Upper lobe of left lung (tissue), 6 donors: ENCODE results near the gene GDAP1L1. TPM values are rescaled to one million over a fixed set of nuclear protein-coding genes. Genes with fewer than 3 reads are reported as not detected.
A peak's percentile ranks its signal among the peaks of the same experiment; 100 is the strongest.

Experiments used
- ATAC-seq, 2 donors: fragments of 200-7000 bp; cut with Tn5 transposase; one replicate each; pipeline ENCODE4 v1.9.1; 2022; ENCODE audit warnings: mild to moderate bottlenecking in 2 of 2, moderate library complexity in 2 of 2; ENCODE audit not compliant: low FRiP score in 2 of 2
- DNase-seq, 2 donors: peaks; one replicate each; pipeline ENCODE4 v3.0.0-alpha.2; 2019 to 2020
- H3K27ac ChIP-seq, 4 donors: fragments of 200-600 bp; sonication (generic); one replicate each; pipeline ENCODE4 v1.5.1; 2016 to 2019
- H3K27me3 ChIP-seq, 4 donors: fragments of 200-600 bp; sonication (generic); one replicate each; pipeline ENCODE4 v1.5.1; 2017 to 2019
- H3K36me3 ChIP-seq, 4 donors: fragments of 200-600 bp; sonication (generic); one replicate each; pipeline ENCODE4 v1.5.1; 2016 to 2019
- H3K4me1 ChIP-seq, 4 donors: fragments of 200-600 bp; sonication (generic); one replicate each; pipeline ENCODE4 v1.5.1; 2018 to 2019
- H3K4me3 ChIP-seq, 4 donors: fragments of 200-600 bp; sonication (generic); one replicate each; pipeline ENCODE4 v1.5.1; 2017 to 2019; ENCODE audit warnings: mild to moderate bottlenecking in 2 of 4, moderate library complexity in 1 of 4
- H3K9me3 ChIP-seq, 4 donors: fragments of 200-600 bp; sonication (generic); one replicate each; pipeline ENCODE4 v1.5.1; 2018 to 2019
- CTCF ChIP-seq, 6 experiments: fragments of 450-650 bp in 4 of 6; fragments of 200-600 bp in 2 of 6; sonication (generic) in 2 of 6; IDR thresholded peaks; one replicate each; pipeline ENCODE4 v1.5.1; 2016 to 2019; ENCODE audit warnings: antibody characterized with exemption in 6 of 6
- EP300 ChIP-seq, 4 donors: sonication (generic); formaldehyde crosslinking; IDR thresholded peaks; one replicate each; pipeline ENCODE4 v1.5.1; 2017; ENCODE audit warnings: antibody characterized with exemption in 4 of 4, control low read depth in 2 of 4
- POLR2A ChIP-seq, 4 donors: fragments of 450-650 bp; IDR thresholded peaks; one replicate each; pipeline ENCODE4 v1.5.1; 2016 to 2017; ENCODE audit warnings: antibody characterized with exemption in 4 of 4, mild to moderate bottlenecking in 2 of 4
- POLR2AphosphoS5 ChIP-seq, 2 donors: sonication (generic); formaldehyde crosslinking; IDR thresholded peaks; one replicate each; pipeline ENCODE4 v1.5.1; 2017; ENCODE audit warnings: antibody characterized with exemption in 2 of 2
- WGBS, 2 donors: methylation state at CpG; one replicate each; pipeline ENCODE4 v1.1.5; 2017 to 2018; 5-methylcytosine and 5-hydroxymethylcytosine counted together
- total RNA-seq, 6 donors: library from RNA; depleted of rRNA in 4 of 6; stranded (reverse); fragments of >200 nt in 4 of 6; gene quantifications; one replicate each; pipeline versions ENCODE4 v1.1.0 to v1.2.1, GENCODE V29; 2016 to 2021
- donor health status: DM: no; HTN: no; CAD: no; lungs with moderate emphysema.
- donor health status: DM: no; HTN: yes; CAD: no; lungs with severe emphysema.

GDAP1L1 gene
- total RNA-seq, 6 donors from 2014 or later = not detected

GRCh38 chr20:44245977-44246376 is 1.1 kb upstream of the GDAP1L1 start:
- H3K27me3 ChIP-seq = peaks cover 0 to 12% (median 5%) of the 10 kb centered on the region in 4 donors
- 53 to 69% methylated on average over 4 of the region's 4 CpGs for WGBS, 2 donors
- H3K36me3 ChIP-seq = no peaks in the 10 kb centered on the region
- no peak for DNase-seq
- TF ChIP-seq POLR2AphosphoS5 (IDR thresholded peaks at IDR 0.05) (no peak), EP300 (IDR thresholded peaks at IDR 0.05) (no peak), CTCF (IDR thresholded peaks at IDR 0.05) (no peak), POLR2A (IDR thresholded peaks at IDR 0.05) (no peak)
- no peak overlapping the region for H3K4me3 ChIP-seq
- H3K27ac ChIP-seq = no peak overlapping the region
- H3K9me3 ChIP-seq = no peaks in the 10 kb centered on the region
- H3K4me1 ChIP-seq = peaks cover 5 to 12% (median 9%) of the 10 kb centered on the region in 4 donors
- no peak for ATAC-seq

DNA sequence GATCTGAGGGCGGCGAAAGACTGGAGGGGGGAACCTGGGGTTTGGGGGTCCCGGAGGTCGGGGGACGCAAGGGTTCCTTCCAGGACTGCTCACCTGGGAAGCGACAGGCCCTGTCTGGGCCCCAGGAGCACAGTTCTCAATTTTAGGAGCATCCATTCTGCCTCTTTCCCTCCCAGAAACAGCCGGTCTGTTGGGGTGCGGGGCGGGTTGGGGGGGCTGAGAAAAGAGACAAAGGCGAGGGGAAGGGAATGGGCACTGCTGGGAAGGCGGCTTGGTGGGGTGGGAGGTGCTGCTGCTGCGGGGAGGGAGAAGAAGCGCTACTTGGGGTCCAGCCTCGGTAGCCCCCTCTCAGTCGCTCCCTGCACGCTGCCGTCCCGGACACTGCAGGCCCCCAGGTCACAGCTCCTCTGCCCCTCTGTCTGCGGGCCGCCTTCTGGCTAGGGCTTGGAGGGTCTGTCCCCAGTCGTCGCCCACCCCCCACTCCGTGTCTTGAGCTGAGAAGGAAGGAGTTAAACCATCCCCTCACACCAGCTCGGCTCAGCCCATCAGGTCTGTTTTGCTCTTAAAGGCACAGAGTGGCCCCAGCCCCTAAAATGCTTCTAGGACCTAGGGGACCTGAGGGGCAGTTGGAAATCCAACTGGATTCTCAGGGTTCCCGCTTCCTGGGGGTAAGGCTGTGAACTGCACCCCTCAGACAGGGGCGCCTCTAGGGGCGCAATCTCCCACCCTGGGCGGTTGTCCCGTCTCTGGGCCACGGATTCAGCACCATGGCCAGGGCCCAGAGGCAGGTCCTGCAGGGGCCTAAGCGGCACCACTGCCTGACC is 690 bp downstream of the GDAP1L1 start:
- ATAC-seq (peak; percentile 10 to 57), DNase-seq (peak in 1 of 2 donors; percentile 52)
- TF ChIP-seq EP300 (IDR thresholded peaks at IDR 0.05) (no peak), POLR2AphosphoS5 (IDR thresholded peaks at IDR 0.05) (no peak), POLR2A (IDR thresholded peaks at IDR 0.05) (no peak), CTCF (IDR thresholded peaks at IDR 0.05) (no peak)
- WGBS, 2 donors = 10 to 14% methylated on average over 15 to 27 of the region's 31 CpGs
- Histone ChIP-seq H3K36me3 (no peaks in the 10 kb centered on the region), H3K4me1 (peaks cover 5 to 12% (median 9%) of the 10 kb centered on the region in 4 donors), H3K27me3 (peaks cover 0 to 12% (median 5%) of the 10 kb centered on the region in 4 donors), H3K9me3 (no peaks in the 10 kb centered on the region), H3K4me3 (no peak overlapping the region), H3K27ac (no peak overlapping the region)

DNA sequence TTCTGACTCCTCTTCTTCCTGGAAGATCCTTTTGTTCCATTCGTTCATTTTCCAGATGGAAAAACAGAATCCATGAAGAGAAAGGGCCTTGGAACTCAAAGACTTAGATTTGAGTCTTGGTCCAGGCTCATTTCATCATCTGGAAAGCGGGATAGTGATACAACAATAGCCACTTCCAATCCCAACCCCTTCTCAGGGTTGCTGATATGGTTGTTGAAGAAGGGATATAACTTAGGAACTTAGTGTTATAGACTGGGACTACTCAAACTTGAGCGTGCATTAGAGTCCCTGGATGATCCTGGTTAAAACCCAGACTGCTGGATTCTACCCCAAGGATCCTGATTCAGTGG is 1.3 kb downstream of the GDAP1L1 start:
- no peak for TF ChIP-seq EP300 (IDR thresholded peaks at IDR 0.05)
- TF ChIP-seq CTCF (IDR thresholded peaks at IDR 0.05) = no peak
- no peak for TF ChIP-seq POLR2AphosphoS5 (IDR thresholded peaks at IDR 0.05)
- TF ChIP-seq POLR2A (IDR thresholded peaks at IDR 0.05) = no peak
- Histone ChIP-seq H3K36me3 (no peaks in the 10 kb centered on the region), H3K9me3 (no peaks in the 10 kb centered on the region), H3K4me3 (no peak overlapping the region), H3K27ac (no peak overlapping the region), H3K27me3 (peaks cover 0 to 12% (median 5%) of the 10 kb centered on the region in 4 donors), H3K4me1 (peaks cover 5 to 12% (median 9%) of the 10 kb centered on the region in 4 donors)
- DNase-seq (no peak), ATAC-seq (no peak)
- whole genome bisulfite sequencing, 2 donors = 49 to 59% methylated on average over 3 of the region's 3 CpGs

- no peak for ATAC-seq
Measured at GRCh38 chr20:44251284-44251683, 4.2 kb downstream of the GDAP1L1 start.

More at GRCh38 chr20:44251284-44251683, 4.2 kb downstream of the GDAP1L1 start:
- Histone ChIP-seq H3K36me3 (no peaks in the 10 kb centered on the region), H3K4me3 (no peak overlapping the region), H3K27me3 (peaks cover 0 to 12% (median 5%) of the 10 kb centered on the region in 4 donors), H3K9me3 (no peaks in the 10 kb centered on the region), H3K4me1 (peaks cover 5 to 12% (median 9%) of the 10 kb centered on the region in 4 donors), H3K27ac (no peak overlapping the region)
- TF ChIP-seq POLR2A (IDR thresholded peaks at IDR 0.05) = no peak
- no peak for TF ChIP-seq POLR2AphosphoS5 (IDR thresholded peaks at IDR 0.05)
- TF ChIP-seq EP300 (IDR thresholded peaks at IDR 0.05) = no peak
- no peak for TF ChIP-seq CTCF (IDR thresholded peaks at IDR 0.05)
- 63 to 80% methylated on average over 3 to 4 of the region's 4 CpGs for WGBS, 2 donors
- no peak for DNase-seq
